Esophagus squamous epithelium (tissue), 4 donors: ENCODE results near the gene LRRC72.
"Not testable (repeated sequence)": the region's sequence is repeated elsewhere in the genome, so short reads cannot be mapped to it uniquely, and the experiment has no call there.

ENCODE experiments used
- CTCF ChIP-seq, 6 experiments: fragments of 450-650 bp in 4 of 6; fragments of 200-600 bp in 2 of 6; sonication (generic) in 2 of 6; IDR thresholded peaks; one replicate each; pipeline ENCODE4 v1.5.1; 2016 to 2019; ENCODE audit warnings: antibody characterized with exemption in 6 of 6, mild to moderate bottlenecking in 4 of 6, moderate library complexity in 4 of 6
- POLR2A ChIP-seq, 4 donors: fragments of 450-650 bp; IDR thresholded peaks; one replicate each; pipeline ENCODE4 v1.6.1; 2017; ENCODE audit warnings: antibody characterized with exemption in 4 of 4, mild to moderate bottlenecking in 4 of 4, moderate library complexity in 3 of 4

GRCh38 chr7:16506422-16506821, 20.2 kb upstream of the LRRC72 start:
- not testable (repeated sequence) for TF ChIP-seq CTCF, POLR2A (IDR thresholded peaks at IDR 0.05)
